Activated naive CD8-positive, alpha-beta T cell treated with anti-CD3 and anti-CD28 coated beads, Interleukin-2, amount 50 U/mL, for 16 hours (primary cell): ENCODE measurements around the gene GRM4.

Experiments
- DNase-seq: peaks from one replicate; pipeline ENCODE4 v3.0.0-alpha.2; 2020; ENCODE audit warnings: low read depth, low spot score

GRM4 gene

GRCh38 chr6:34108176-34108575 lies 37.7 kb downstream of the GRM4 start:
- DNase-seq = no peak

GRCh38 chr6:34106900-34107299 lies 39.0 kb downstream of the GRM4 start:
- DNase-seq = no peak

- DNase-seq = no peak
Measured at GRCh38 chr6:34106421-34106820, 39.5 kb downstream of the GRM4 start.

- no peak for DNase-seq
Measured at GRCh38 chr6:34104628-34105027, 41.3 kb downstream of the GRM4 start.

DNA sequence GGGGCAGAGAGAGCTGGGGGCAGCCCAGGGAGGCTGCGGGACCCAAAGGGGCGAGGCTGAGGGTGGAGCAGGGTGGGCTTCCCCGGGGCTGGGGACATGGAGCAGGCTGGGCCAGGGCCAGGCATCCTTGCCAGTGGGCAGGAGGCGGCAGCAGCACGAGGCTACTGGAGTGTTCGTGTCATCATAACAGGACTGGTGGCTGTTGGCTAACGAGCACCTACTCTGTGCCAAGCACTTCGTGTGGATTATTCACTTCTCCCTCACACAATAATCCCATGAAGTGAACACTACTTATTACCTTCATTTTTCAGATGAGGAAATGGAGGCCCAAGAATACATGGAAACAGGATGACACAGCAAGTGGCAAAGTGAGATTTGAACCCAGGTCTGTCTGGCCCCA lies 41.7 kb downstream of the GRM4 start:
- no peak for DNase-seq

- no peak for DNase-seq
Measured at GRCh38 chr6:34103321-34103720, 42.6 kb downstream of the GRM4 start.

DNA sequence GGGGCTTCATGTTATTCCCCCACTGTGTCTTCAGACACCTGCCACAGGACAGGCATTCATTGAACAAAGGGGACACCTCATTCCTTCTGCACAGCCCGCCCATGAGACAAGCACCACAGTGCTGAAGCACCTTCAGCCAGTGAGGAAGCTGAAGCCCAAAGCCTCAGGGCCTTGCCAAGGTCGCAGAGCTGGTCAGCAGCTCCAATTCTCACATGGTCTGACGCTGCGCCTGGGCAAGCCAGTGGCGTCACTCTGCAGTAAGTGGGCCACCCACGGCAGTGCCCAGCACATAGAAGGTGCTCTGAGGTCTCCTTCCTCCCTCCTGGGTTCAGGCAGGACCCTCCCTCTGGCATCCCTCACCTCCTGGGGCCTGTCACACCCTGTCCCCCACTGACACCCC lies 43.2 kb downstream of the GRM4 start:
- DNase-seq = no peak

DNA sequence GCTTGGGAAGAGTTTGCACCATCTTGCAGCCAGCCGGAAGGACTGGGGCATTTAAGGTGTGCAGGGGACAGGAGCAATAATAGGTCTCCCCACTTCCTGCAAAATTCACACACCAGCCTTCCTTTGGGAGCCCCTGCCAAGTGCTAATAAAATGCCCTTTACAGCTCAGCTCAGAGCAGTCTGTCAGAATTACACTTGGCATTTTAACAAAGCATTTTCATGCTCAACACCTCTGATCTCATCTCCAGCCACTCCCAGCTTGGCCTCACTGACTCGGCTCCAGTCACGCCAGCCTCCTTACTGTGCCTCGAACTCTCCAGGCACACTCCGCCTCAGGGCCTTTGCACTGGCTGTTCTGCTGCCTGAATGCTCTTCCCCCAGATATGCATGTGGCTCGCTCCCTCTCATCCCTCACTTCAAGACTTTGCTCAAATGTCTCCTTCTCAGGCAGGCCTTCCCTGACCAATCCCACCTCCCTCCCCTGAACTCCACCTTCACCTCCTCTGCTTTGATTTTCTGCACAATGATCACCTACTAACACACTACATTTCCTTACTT lies 43.7 kb downstream of the GRM4 start:
- no peak for DNase-seq

- no peak for DNase-seq
Measured at GRCh38 chr6:34100788-34101187, 45.1 kb downstream of the GRM4 start.

GRCh38 chr6:34099878-34100277 lies 46.0 kb downstream of the GRM4 start:
- DNase-seq = no peak

- no peak for DNase-seq
Measured at GRCh38 chr6:34098045-34098936, 47.6 kb downstream of the GRM4 start.

DNA sequence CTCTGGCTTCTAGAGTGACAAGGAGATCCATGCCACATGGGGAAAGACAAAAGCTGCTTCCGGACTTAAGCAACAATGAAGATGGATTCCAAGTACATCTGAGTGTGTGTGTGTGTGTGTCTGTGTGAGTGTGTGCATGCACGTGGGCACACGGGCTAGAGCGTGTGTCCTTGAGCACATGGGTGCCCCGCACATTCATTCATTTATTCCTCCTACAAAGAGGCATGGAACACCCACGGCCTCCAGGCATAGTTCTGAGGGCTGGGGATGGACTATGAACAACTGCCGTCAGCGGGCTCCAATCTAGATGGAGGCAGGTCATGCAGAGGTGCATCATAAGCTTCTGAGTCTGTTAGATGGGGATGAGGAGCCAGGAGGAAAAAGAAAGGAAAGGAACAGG lies 49.1 kb downstream of the GRM4 start:
- DNase-seq = no peak

DNA sequence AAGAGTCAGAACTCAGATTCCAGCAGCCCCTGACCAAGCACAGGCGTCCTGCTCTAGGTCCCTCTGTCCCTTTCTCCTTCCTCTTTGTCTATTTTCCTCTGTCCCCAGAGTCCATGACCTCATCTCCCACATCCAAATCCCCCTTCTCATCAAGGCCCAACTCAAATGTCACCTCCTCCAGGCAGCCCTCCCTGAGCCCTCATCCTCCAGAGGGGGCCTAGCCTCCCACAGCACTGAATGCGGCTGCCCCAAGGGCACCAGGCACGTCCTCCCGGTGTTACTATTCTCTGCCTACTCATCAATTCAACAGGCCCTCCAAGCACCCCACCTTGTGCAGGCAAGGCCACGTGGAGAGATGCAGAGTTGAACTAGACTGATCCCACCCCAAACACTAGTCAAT lies 49.7 kb downstream of the GRM4 start:
- no peak for DNase-seq

- DNase-seq = no peak
Measured at GRCh38 chr6:34095741-34096140, 50.1 kb downstream of the GRM4 start.

- no peak for DNase-seq
Measured at GRCh38 chr6:34095136-34095505, 50.8 kb downstream of the GRM4 start.

DNA sequence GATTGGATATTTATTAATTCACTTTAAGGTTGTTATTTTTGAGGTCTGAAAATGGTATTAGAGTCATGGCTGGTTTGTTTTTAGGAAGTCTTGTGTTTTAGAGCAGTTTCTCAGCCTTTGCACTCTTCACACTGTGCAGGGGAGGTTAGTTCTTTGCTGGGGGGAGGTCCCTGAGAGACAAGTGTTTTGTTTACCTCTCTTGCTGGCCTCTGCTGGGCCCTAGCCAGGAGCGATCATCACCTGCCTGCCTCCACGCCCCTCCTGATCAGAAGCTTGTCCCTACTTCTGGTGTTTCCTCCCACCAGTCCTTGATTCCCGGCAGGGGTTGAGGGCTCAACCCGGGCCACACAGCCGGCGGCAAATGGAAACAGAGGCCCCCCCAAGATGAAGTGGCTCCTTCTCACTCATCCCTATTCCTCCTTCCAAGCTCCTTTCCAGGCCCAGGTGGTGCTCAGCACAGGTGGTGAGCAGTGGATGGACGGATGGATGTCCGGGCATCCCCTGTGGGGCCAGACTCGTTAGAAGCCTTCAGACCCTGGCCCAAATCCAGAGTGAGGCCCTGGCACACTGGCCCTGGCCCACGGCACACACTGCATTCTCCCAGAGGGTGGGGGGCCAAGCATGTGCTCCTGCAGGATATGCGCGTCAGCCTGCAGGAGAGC lies 51.3 kb downstream of the GRM4 start:
- no peak for DNase-seq

DNA sequence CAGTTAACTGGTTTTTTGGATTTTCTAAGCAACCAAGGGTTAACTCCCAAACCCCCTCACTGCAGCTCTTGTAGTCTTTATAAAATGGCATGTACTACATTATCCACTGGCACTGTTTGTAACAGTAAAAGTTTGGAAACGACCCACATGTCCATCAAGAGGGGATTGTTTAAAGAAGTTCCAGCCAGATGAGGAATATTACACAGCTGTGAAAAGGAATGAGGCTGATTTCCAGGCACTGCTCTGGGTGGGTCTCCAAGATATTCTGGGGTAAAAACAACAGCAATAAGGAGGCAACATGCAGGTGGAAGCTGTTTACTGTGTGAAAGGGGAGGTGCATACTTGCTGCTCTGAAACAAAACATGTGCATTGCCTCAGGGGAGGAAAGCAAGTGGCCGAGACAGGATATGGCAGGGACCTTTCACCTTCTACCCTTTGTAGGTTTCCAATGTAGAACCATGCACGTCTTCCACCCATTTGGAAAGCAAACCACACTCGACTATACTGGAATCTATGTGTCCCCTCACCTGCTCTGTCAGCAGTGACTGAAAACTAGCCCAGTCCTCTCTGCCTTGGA lies 51.9 kb downstream of the GRM4 start:
- DNase-seq = no peak

DNA sequence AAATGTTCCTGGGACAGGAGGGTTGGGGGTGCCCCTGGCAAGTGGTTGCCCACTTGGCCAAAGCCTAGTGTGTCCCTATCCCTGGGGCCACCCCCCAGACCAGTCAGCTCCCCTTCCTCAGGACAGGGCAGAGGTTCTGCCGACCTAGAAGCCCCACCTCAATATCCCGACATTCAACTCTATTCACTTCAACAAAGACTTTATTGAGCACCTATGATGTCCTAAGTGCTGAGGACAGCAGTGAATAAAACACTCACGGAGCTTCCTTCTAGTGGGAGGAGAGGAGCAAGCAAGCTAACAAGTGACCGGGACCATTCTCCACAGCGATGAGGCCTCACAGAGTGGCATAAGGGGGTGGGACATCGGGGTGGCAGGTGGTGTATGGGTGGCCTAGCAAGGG lies 52.7 kb downstream of the GRM4 start:
- no peak for DNase-seq

GRCh38 chr6:34092631-34093030 lies 53.3 kb downstream of the GRM4 start:
- DNase-seq = no peak

GRCh38 chr6:34090935-34091334 lies 55.0 kb downstream of the GRM4 start:
- DNase-seq = no peak

DNA sequence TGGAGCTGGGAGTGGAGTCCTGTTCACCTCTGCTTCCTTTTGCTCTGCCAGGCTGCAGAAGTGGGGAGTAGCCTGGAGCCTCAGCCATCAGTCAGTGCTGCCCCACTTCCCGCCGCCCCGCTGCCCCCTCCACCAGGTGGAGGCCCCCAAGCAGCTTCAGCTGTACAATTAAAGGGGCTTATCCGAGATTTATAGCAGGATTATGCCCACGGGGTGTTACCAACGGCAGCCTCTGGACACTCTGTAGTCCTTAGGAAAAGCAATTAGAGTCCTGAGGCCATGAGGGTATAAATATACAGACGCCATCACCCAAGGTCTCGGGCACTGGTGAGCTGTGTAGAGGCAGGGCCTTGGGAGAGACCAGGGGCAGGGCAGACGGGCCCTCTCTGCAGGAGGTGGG lies 55.4 kb downstream of the GRM4 start:
- DNase-seq = no peak

GRCh38 chr6:34086558-34086957 lies 59.3 kb downstream of the GRM4 start:
- no peak for DNase-seq
